MCF 10A (cell line): ENCODE results near the gene PRXL2A. TPM values are rescaled to one million over a fixed set of nuclear protein-coding genes. Genes with fewer than 3 reads are reported as not detected.

ENCODE experiments used
- BruUV-seq: library from RNA; stranded (reverse); fragments of 400-500 nt; replicated peaks from 2 replicates; lab custom pipeline; 2021; lab: Mats Ljungman, UMichigan
- CTCF ChIA-PET: fragments of 300-600 bp; sonication (Branson Sonifier 250); formaldehyde crosslinking; extraction: SDS; loops from one replicate; lab custom pipeline; 2021; ENCODE audit warnings: antibody characterized with exemption, inconsistent platforms; lab: Yijun Ruan, JAX
- POLR2A ChIA-PET: fragments of 300-600, 350-650 bp; sonication (Branson Sonifier 250); formaldehyde crosslinking; extraction: SDS; loops from one replicate; lab custom pipeline; 2020; ENCODE audit warnings: antibody characterized with exemption, inconsistent platforms; lab: Yijun Ruan, JAX
- DNase-seq: peaks from one replicate; pipeline ENCODE4 v3.0.0-alpha.2; 2018; ENCODE audit not compliant: unreplicated experiment
- H3K27ac Mint-ChIP-seq: one replicate; pipeline ENCODE4 v1.8.0; 2022; ENCODE audit warnings: mild to moderate bottlenecking, low read depth, mixed read lengths; ENCODE audit not compliant: unreplicated experiment
- H3K27me3 Mint-ChIP-seq: one replicate; pipeline ENCODE4 v1.8.0; 2022; ENCODE audit warnings: mixed read lengths; ENCODE audit not compliant: insufficient read depth, unreplicated experiment
- H3K36me3 Mint-ChIP-seq: one replicate; pipeline ENCODE4 v1.8.0; 2022; ENCODE audit warnings: mild to moderate bottlenecking, moderate library complexity, mixed read lengths; ENCODE audit not compliant: insufficient read depth, unreplicated experiment
- H3K4me1 Mint-ChIP-seq: one replicate; pipeline ENCODE4 v1.8.0; 2022; ENCODE audit warnings: mixed read lengths; ENCODE audit not compliant: insufficient read depth, unreplicated experiment
- H3K4me3 Mint-ChIP-seq: one replicate; pipeline ENCODE4 v1.8.0; 2022; ENCODE audit warnings: mild to moderate bottlenecking, moderate library complexity, mixed read lengths; ENCODE audit not compliant: unreplicated experiment
- H3K9me3 Mint-ChIP-seq: one replicate; pipeline ENCODE4 v1.8.0; 2022; ENCODE audit warnings: mixed read lengths; ENCODE audit not compliant: unreplicated experiment
- CTCF ChIP-seq: fragments of 200-600 bp; IDR thresholded peaks from one replicate; pipeline ENCODE4 v1.8.0; 2022; ENCODE audit warnings: antibody characterized with exemption, mild to moderate bottlenecking; ENCODE audit not compliant: unreplicated experiment
- intact Hi-C: fragments of 100-400 bp; cut with micrococcal nuclease; formaldehyde crosslinking; loops from 2 replicates; pipeline ENCODE4 v1.14.1; 2022
- total RNA-seq: library from RNA; stranded (reverse); gene quantifications from 2 replicates; pipeline ENCODE4 v1.2.3, GENCODE V29; 2022

Gene PRXL2A
- total RNA-seq, 1 experiment from 2014 or later: 6.7 TPM

- H3K27me3 Mint-ChIP-seq: no peaks in the 10 kb centered on the region
- POLR2A ChIA-PET: interaction anchor here (0.6 to 11.9 kb wide), 4 partner anchors 9 to 786 kb away, joined by 3 to 205 read pairs (median 91); partner anchors contain the start of gene TSPAN14
- CTCF ChIA-PET: interaction anchor here (1.3 to 33.7 kb wide), 3 partner anchors 22 to 206 kb away, joined by 3 to 923 read pairs (median 19); no protein-coding TSS in a partner anchor
- H3K4me1 Mint-ChIP-seq: peaks cover 58% of the 10 kb centered on the region
- intact Hi-C loops: no loop called here
- peak overlapping the region; percentile 77 for H3K27ac Mint-ChIP-seq
- H3K4me3 Mint-ChIP-seq: no peak overlapping the region
- no TSS peak for BruUV-seq
- DNase-seq: no peak
- H3K36me3 Mint-ChIP-seq: peaks cover 28% of the 10 kb centered on the region
- H3K9me3 Mint-ChIP-seq: no peaks in the 10 kb centered on the region
- TF ChIP-seq CTCF: no peak
These were observed 58.5 kb downstream of the PRXL2A start for GRCh38 chr10:80466724-80467326.

GRCh38 chr10:80468002-80468401 lies 59.7 kb downstream of the PRXL2A start:
- H3K9me3 Mint-ChIP-seq: no peaks in the 10 kb centered on the region
- DNase-seq: no peak
- POLR2A ChIA-PET: interaction anchor here (0.6 to 11.9 kb wide), 4 partner anchors 10 to 556 kb away, joined by 4 to 205 read pairs (median 91); partner anchors contain the start of gene TSPAN14
- peaks cover 62% of the 10 kb centered on the region for H3K4me1 Mint-ChIP-seq
- intact Hi-C loops: no loop called here
- CTCF ChIA-PET: interaction anchor here (0.6 to 33.7 kb wide), 6 partner anchors 9 to 580 kb away, joined by 3 to 923 read pairs (median 4); no protein-coding TSS in a partner anchor
- TF ChIP-seq CTCF: no peak
- H3K4me3 Mint-ChIP-seq: no peak overlapping the region
- peaks cover 28% of the 10 kb centered on the region for H3K36me3 Mint-ChIP-seq
- no peaks in the 10 kb centered on the region for H3K27me3 Mint-ChIP-seq
- BruUV-seq: no TSS peak
- peak overlapping the region; percentile 77 for H3K27ac Mint-ChIP-seq

- no TSS peak for BruUV-seq
- H3K4me1 Mint-ChIP-seq: peaks cover 59% of the 10 kb centered on the region
- no peak for DNase-seq
- no peaks in the 10 kb centered on the region for H3K27me3 Mint-ChIP-seq
- no peak for TF ChIP-seq CTCF
- ChIA-PET CTCF (interaction anchor here (0.6 to 33.7 kb wide), 7 partner anchors 9 to 579 kb away, joined by 3 to 923 read pairs (median 3); no protein-coding TSS in a partner anchor), POLR2A (interaction anchor here (0.6 to 11.9 kb wide), 4 partner anchors 11 to 32 kb away, joined by 3 to 205 read pairs (median 111); partner anchors contain the start of gene TSPAN14)
- H3K9me3 Mint-ChIP-seq: no peaks in the 10 kb centered on the region
- intact Hi-C loops: no loop called here
- H3K36me3 Mint-ChIP-seq: peaks cover 28% of the 10 kb centered on the region
- peak overlapping the region; percentile 76 for H3K27ac Mint-ChIP-seq
- no peak overlapping the region for H3K4me3 Mint-ChIP-seq
These were observed 60.6 kb downstream of the PRXL2A start for GRCh38 chr10:80468806-80469421.

- Mint-ChIP-seq H3K27me3 (no peaks in the 10 kb centered on the region), H3K4me3 (no peak overlapping the region), H3K4me1 (peaks cover 60% of the 10 kb centered on the region), H3K27ac (peak overlapping the region; percentile 99), H3K9me3 (no peaks in the 10 kb centered on the region), H3K36me3 (peaks cover 23% of the 10 kb centered on the region)
- CTCF ChIA-PET: interaction anchor here (0.9 to 33.7 kb wide), 8 partner anchors 8 to 36 kb away, joined by 3 to 923 read pairs (median 6); no protein-coding TSS in a partner anchor
- TF ChIP-seq CTCF: no peak
- POLR2A ChIA-PET: interaction anchor here (1.0 to 11.9 kb wide), 5 partner anchors 12 to 31 kb away, joined by 3 to 205 read pairs (median 48); partner anchors contain the start of gene TSPAN14
- no peak for DNase-seq
- BruUV-seq: no TSS peak
- intact Hi-C loops: no loop called here
These were observed 61.9 kb downstream of the PRXL2A start for GRCh38 chr10:80470266-80470665.
